A673 (cell line): ENCODE measurements around the gene NT5C. TPM values are rescaled to one million over a fixed set of nuclear protein-coding genes. Genes with fewer than 3 reads are reported as not detected.

Source experiments
- BruUV-seq: library from RNA; stranded (reverse); fragments of 400-500 nt; replicated peaks from 2 replicates; lab custom pipeline; 2021; lab: Mats Ljungman, UMichigan
- CTCF ChIA-PET: fragments of 300-600 bp; sonication (Branson Sonifier 250); formaldehyde crosslinking; loops from one replicate; lab custom pipeline; 2022; ENCODE audit warnings: antibody characterized with exemption; lab: Charles Lee
- POLR2A ChIA-PET: fragments of 300-600 bp; sonication (Branson Sonifier 250); formaldehyde crosslinking; loops from one replicate; lab custom pipeline; 2022; ENCODE audit warnings: antibody characterized with exemption; ENCODE audit not compliant: low non-redundant PET; lab: Charles Lee
- DNase-seq: peaks from one replicate; pipeline ENCODE4 v3.0.0-alpha.2; 2015; ENCODE audit warnings: low spot score
- H3K27ac ChIP-seq: fragments of 200-600 bp; sonication (generic); 2 replicates; pipeline ENCODE4 v1.5.1; 2016; ENCODE audit warnings: mixed run types, low read depth, mild to moderate bottlenecking, mixed read lengths, antibody characterized with exemption, low read length; ENCODE audit not compliant: poor library complexity, severe bottlenecking
- H3K27me3 ChIP-seq: fragments of 200-600 bp; sonication (generic); replicated peaks from 2 replicates; pipeline ENCODE4 v1.6.1; 2017; ENCODE audit warnings: mixed run types, low read depth, mild to moderate bottlenecking, mixed read lengths, antibody characterized with exemption, low read length; ENCODE audit not compliant: insufficient read depth, poor library complexity
- H3K36me3 ChIP-seq: fragments of 200-600 bp; sonication (generic); 2 replicates; pipeline ENCODE4 v1.6.1; 2016; ENCODE audit warnings: mixed run types, mild to moderate bottlenecking, mixed read lengths, antibody characterized with exemption, low read length; ENCODE audit not compliant: insufficient read depth, poor library complexity, severe bottlenecking
- H3K4me1 ChIP-seq: fragments of 200-600 bp; sonication (generic); 2 replicates; pipeline ENCODE4 v1.6.1; 2017; ENCODE audit warnings: mixed run types, mild to moderate bottlenecking, mixed read lengths, antibody characterized with exemption, low read length; ENCODE audit not compliant: insufficient read depth, poor library complexity, severe bottlenecking
- H3K4me3 ChIP-seq: fragments of 200-600 bp; sonication (generic); 2 replicates; pipeline ENCODE4 v1.5.1; 2016; ENCODE audit warnings: low read depth, mixed run types, mild to moderate bottlenecking, mixed read lengths, low read length; ENCODE audit not compliant: poor library complexity, severe bottlenecking
- H3K9me3 ChIP-seq: fragments of 200-600 bp; sonication (generic); 2 replicates; pipeline ENCODE4 v1.6.1; 2016; ENCODE audit warnings: mixed run types, low read depth, mild to moderate bottlenecking, mixed read lengths, antibody characterized with exemption, low read length; ENCODE audit not compliant: poor library complexity, severe bottlenecking
- EZH2 ChIP-seq: fragments of 200-600 bp; sonication (generic); IDR thresholded peaks from 2 replicates; pipeline ENCODE4 v1.6.1; 2017; ENCODE audit warnings: borderline replicate concordance, low read depth, mild to moderate bottlenecking, mixed read lengths, antibody characterized with exemption, low read length; ENCODE audit not compliant: poor library complexity, severe bottlenecking
- intact Hi-C: fragments of 100-400 bp; cut with micrococcal nuclease; formaldehyde crosslinking; loops from one replicate; pipeline ENCODE4 v1.10.0; 2022; ENCODE audit not compliant: unreplicated experiment
- total RNA-seq: library from RNA; stranded (reverse); gene quantifications from 2 replicates; pipeline ENCODE4 v1.2.3, GENCODE V29; 2021
- TF ChIP-seq, protein P1 (sequence below): fragments of 300-800, 200-600 bp; sonication (generic); conservative IDR thresholded peaks from 2 replicates; pipeline ENCODE4 v1.5.1; 2017; ENCODE audit warnings: low read depth, mild to moderate bottlenecking, antibody characterized with exemption, low read length, moderate library complexity, mixed read lengths

The NT5C gene
- total RNA-seq, 1 experiment from 2014 or later: 43.3 TPM

GRCh38 chr17:75118307-75118706 is 13.2 kb downstream of the NT5C start:
- intact Hi-C loops: loop anchor here (10.0 kb wide), 1 partner anchor 154 kb away; no protein-coding TSS in a partner anchor
- TF ChIP-seq, protein P1, sequence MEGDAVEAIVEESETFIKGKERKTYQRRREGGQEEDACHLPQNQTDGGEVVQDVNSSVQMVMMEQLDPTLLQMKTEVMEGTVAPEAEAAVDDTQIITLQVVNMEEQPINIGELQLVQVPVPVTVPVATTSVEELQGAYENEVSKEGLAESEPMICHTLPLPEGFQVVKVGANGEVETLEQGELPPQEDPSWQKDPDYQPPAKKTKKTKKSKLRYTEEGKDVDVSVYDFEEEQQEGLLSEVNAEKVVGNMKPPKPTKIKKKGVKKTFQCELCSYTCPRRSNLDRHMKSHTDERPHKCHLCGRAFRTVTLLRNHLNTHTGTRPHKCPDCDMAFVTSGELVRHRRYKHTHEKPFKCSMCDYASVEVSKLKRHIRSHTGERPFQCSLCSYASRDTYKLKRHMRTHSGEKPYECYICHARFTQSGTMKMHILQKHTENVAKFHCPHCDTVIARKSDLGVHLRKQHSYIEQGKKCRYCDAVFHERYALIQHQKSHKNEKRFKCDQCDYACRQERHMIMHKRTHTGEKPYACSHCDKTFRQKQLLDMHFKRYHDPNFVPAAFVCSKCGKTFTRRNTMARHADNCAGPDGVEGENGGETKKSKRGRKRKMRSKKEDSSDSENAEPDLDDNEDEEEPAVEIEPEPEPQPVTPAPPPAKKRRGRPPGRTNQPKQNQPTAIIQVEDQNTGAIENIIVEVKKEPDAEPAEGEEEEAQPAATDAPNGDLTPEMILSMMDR: no peak
- TF ChIP-seq EZH2: no peak
- ChIA-PET CTCF (no interaction called here), POLR2A (interaction anchor here (0.6 kb wide), 1 partner anchor 7 kb away, joined by 5 read pairs; no protein-coding TSS in a partner anchor)
- H3K9me3 ChIP-seq: no peaks in the 10 kb centered on the region
- no peak overlapping the region for H3K27ac ChIP-seq
- H3K36me3 ChIP-seq: no peaks in the 10 kb centered on the region
- H3K4me1 ChIP-seq: peaks cover 4% of the 10 kb centered on the region
- H3K27me3 ChIP-seq: no peaks in the 10 kb centered on the region
- no peak overlapping the region for H3K4me3 ChIP-seq
- no TSS peak for BruUV-seq
- DNase-seq: no peak

DNA sequence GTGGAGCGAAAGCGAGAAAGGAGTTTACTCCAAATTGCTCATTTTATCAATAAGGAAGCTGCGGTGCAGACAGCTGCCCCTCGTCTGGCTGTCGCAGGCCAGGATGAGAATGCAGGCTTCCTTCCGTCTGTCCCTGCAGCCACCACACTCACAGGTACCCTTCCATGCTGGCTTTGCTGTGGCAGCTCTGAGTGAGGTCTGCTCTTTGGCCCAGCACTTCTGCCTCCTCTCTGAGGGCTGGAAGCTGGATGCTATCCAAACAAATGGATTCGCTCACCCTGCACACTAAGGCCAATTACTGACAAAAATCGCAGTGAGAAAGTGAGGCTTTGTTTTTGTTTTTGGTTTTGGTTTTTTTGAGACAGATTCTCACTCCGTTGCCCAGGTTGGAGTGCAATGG is 14.8 kb downstream of the NT5C start:
- H3K9me3 ChIP-seq: no peaks in the 10 kb centered on the region
- no peaks in the 10 kb centered on the region for H3K27me3 ChIP-seq
- H3K4me3 ChIP-seq: no peak overlapping the region
- H3K27ac ChIP-seq: no peak overlapping the region
- POLR2A ChIA-PET: interaction anchor here (0.6 to 0.7 kb wide), 2 partner anchors 33 to 737 kb away, joined by 3 to 4 read pairs; no protein-coding TSS in a partner anchor
- DNase-seq: no peak
- CTCF ChIA-PET: no interaction called here
- peaks cover 4% of the 10 kb centered on the region for H3K4me1 ChIP-seq
- TF ChIP-seq EZH2: no peak
- TF ChIP-seq, protein P1: no peak
- intact Hi-C loops: loop anchor here (10.0 kb wide), 1 partner anchor 152 kb away; no protein-coding TSS in a partner anchor
- no TSS peak for BruUV-seq
- H3K36me3 ChIP-seq: no peaks in the 10 kb centered on the region

DNA sequence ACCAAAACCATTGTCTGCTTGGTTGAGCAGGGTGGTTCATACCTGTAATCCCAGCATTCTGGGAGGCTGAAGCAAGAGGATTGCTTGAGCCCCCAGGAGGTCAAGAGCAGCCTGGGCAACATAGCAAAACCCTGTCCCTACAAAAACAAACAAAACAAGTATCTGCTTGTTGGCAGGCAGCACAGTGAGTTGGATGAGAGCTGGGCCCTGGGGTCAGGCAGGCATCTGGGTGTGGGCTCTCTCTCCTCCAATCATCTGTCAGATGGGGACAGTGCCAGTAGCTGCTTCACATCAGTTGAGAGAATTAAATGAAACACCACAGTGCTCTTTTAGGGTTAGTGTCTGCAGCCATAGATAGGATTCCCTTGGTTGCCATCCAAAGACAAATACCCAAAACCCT is 16.0 kb downstream of the NT5C start:
- Histone ChIP-seq H3K27me3 (no peaks in the 10 kb centered on the region), H3K4me3 (no peak overlapping the region), H3K36me3 (no peaks in the 10 kb centered on the region), H3K27ac (no peak overlapping the region), H3K4me1 (peaks cover 4% of the 10 kb centered on the region), H3K9me3 (no peaks in the 10 kb centered on the region)
- ChIA-PET CTCF (interaction anchor here (2.5 kb wide), 1 partner anchor 86 kb away, joined by 30 read pairs; no protein-coding TSS in a partner anchor), POLR2A (interaction anchor here (0.6 kb wide), 1 partner anchor 16 kb away, joined by 5 read pairs; the partner anchor contains the start of gene NT5C)
- TF ChIP-seq EZH2: no peak
- intact Hi-C loops: loop anchor here (2.0 to 10.0 kb wide), 4 partner anchors 15 to 297 kb away; partner anchors contain the start of genes NT5C and NUP85
- no TSS peak for BruUV-seq
- no peak for DNase-seq
